ENCODE results near the gene CCDC68. TPM values are rescaled to one million over a fixed set of nuclear protein-coding genes. Genes with fewer than 3 reads are reported as not detected.
A peak's percentile ranks its signal among the peaks of the same experiment; 100 is the strongest.

Gene CCDC68
- total RNA-seq, 1 donor = 9.1 TPM

GRCh38 chr18:54945576-54946125, 13.6 kb downstream of the CCDC68 start:
- TF ChIP-seq CTCF (IDR thresholded peaks at IDR 0.05; ENCODE audit: insufficient read depth, low read depth, low read length) = no peak
- H3K4me3 ChIP-seq (ENCODE audit: low read depth, low read length) = peak overlapping the region; percentile 62
- DNase-seq (ENCODE audit: low read depth) = no peak

- H3K4me3 ChIP-seq (ENCODE audit: low read depth, low read length) = no peak overlapping the region
- no peak for TF ChIP-seq CTCF (IDR thresholded peaks at IDR 0.05; ENCODE audit: insufficient read depth, low read depth, low read length)
- DNase-seq (ENCODE audit: low read depth) = no peak
Observed at GRCh38 chr18:54942569-54942968, 16.7 kb downstream of the CCDC68 start.

GRCh38 chr18:54942144-54942543, 17.1 kb downstream of the CCDC68 start:
- TF ChIP-seq CTCF (IDR thresholded peaks at IDR 0.05; ENCODE audit: insufficient read depth, low read depth, low read length) = no peak
- no peak overlapping the region for H3K4me3 ChIP-seq (ENCODE audit: low read depth, low read length)
- DNase-seq (ENCODE audit: low read depth) = no peak

GRCh38 chr18:54939361-54939917, 19.8 kb downstream of the CCDC68 start:
- peak; percentile 56 for DNase-seq (ENCODE audit: low read depth)
- TF ChIP-seq CTCF (IDR thresholded peaks at IDR 0.05; ENCODE audit: insufficient read depth, low read depth, low read length) = no peak
- H3K4me3 ChIP-seq (ENCODE audit: low read depth, low read length) = no peak overlapping the region

DNA sequence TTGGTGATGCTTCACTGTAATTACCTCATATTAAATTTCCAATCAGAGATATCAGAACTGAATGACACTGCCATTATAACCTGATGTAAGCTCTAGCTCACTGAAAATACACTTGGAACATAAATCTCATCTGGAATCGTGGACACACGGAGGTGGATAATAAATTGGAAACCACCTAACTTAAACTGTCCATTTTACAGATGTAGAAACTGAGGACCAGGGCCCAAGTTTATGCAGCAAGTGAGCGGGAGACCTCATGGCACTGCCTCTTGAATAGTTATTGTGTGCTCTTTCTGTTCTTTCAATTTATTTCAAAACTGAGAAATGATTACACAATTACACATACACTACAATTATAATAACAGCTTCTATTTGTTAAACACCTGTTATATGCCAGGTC, 20.8 kb downstream of the CCDC68 start:
- no peak for TF ChIP-seq CTCF (IDR thresholded peaks at IDR 0.05; ENCODE audit: insufficient read depth, low read depth, low read length)
- DNase-seq (ENCODE audit: low read depth) = no peak
- H3K4me3 ChIP-seq (ENCODE audit: low read depth, low read length) = no peak overlapping the region

GRCh38 chr18:54932472-54932871, 26.8 kb downstream of the CCDC68 start:
- DNase-seq (ENCODE audit: low read depth) = no peak
- no peak overlapping the region for H3K4me3 ChIP-seq (ENCODE audit: low read depth, low read length)
- no peak for TF ChIP-seq CTCF (IDR thresholded peaks at IDR 0.05; ENCODE audit: insufficient read depth, low read depth, low read length)

DNA sequence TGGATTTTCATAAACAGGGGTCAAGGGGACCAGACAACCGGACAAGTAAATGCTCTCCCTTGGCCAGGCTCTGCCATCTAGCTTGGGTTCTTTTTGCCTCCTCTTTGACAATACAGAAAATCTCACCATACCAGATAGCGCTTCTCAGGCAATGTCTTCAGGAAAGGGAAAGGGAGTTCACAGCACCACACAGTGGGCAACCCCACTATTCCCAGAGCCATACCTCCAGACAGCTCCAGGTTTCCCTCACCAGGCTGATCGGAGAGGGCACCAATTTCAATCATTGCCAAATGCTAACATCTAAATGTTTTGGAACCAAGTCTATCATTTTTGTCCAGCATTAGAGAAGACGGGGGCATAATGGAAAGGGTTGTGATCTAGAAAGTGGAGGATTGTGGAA, 28.1 kb downstream of the CCDC68 start:
- no peak overlapping the region for H3K4me3 ChIP-seq (ENCODE audit: low read depth, low read length)
- DNase-seq (ENCODE audit: low read depth) = no peak
- TF ChIP-seq CTCF (IDR thresholded peaks at IDR 0.05; ENCODE audit: insufficient read depth, low read depth, low read length) = no peak

All from fibroblast of villous mesenchyme (primary cell).